GM10266 (cell line): Measurements from ENCODE around the gene CYFIP2.
A peak's percentile ranks its signal among the peaks of the same experiment; 100 is the strongest.

Source experiments
- DNase-seq: peaks from one replicate; pipeline ENCODE4 v3.0.0; 2012; ENCODE audit errors: extremely low spot score
- CTCF ChIP-seq: IDR thresholded peaks from 2 replicates; pipeline ENCODE4 v1.5.1; 2012; ENCODE audit warnings: mild to moderate bottlenecking, low read depth; ENCODE audit not compliant: control insufficient read depth, insufficient read depth; ENCODE audit errors: missing control alignments

Gene CYFIP2

GRCh38 chr5:157245476-157245875 lies 20.4 kb upstream of the CYFIP2 start:
- DNase-seq: no peak
- no peak for TF ChIP-seq CTCF

GRCh38 chr5:157245886-157246285 lies 20.0 kb upstream of the CYFIP2 start:
- DNase-seq: no peak
- TF ChIP-seq CTCF: no peak

- TF ChIP-seq CTCF: no peak
- DNase-seq: no peak
Measured at GRCh38 chr5:157247267-157247666, 18.7 kb upstream of the CYFIP2 start.

GRCh38 chr5:157248821-157249470 lies 17.0 kb upstream of the CYFIP2 start:
- no peak for DNase-seq
- no peak for TF ChIP-seq CTCF

- peak; percentile 50 for DNase-seq
- no peak for TF ChIP-seq CTCF
Measured at GRCh38 chr5:157252711-157253465, 13.0 kb upstream of the CYFIP2 start.

GRCh38 chr5:157253547-157253946 lies 12.4 kb upstream of the CYFIP2 start:
- DNase-seq: peak; percentile 57
- peak; percentile 91 for TF ChIP-seq CTCF

GRCh38 chr5:157258450-157258849 lies 7.5 kb upstream of the CYFIP2 start:
- no peak for TF ChIP-seq CTCF
- no peak for DNase-seq
